ENCODE data around the gene DLG1. TPM values are rescaled to one million over a fixed set of nuclear protein-coding genes. Genes with fewer than 3 reads are reported as not detected.

Gene DLG1
- total RNA-seq, 1 donor from 2014 or later, result 60.1 TPM

GRCh38 chr3:197237897-197238296, 60.5 kb downstream of the DLG1 start:
- no peak for TF ChIP-seq CTCF (IDR thresholded peaks at IDR 0.05; ENCODE audit: borderline replicate concordance)
- Histone ChIP-seq H3K4me3 (no peak overlapping the region), H3K4me1 (no peaks in the 10 kb centered on the region), H3K27me3 (ENCODE audit: low read depth) (no peaks in the 10 kb centered on the region), H3K36me3 (peaks cover 18% of the 10 kb centered on the region), H3K27ac (replicated peaks) (no peak overlapping the region), H3K9me3 (replicated peaks) (peaks cover 45% of the 10 kb centered on the region)
- intact Hi-C loops (cut with micrococcal nuclease), result no loop called here
- no peak for DNase-seq

GRCh38 chr3:197236362-197236761, 62.0 kb downstream of the DLG1 start:
- intact Hi-C loops (cut with micrococcal nuclease), result no loop called here
- no peak overlapping the region for H3K4me3 ChIP-seq

GRCh38 chr3:197234947-197235914, 63.2 kb downstream of the DLG1 start:
- no peak for DNase-seq
- no peak overlapping the region for H3K27ac ChIP-seq (replicated peaks)
- intact Hi-C loops (cut with micrococcal nuclease), result no loop called here
- H3K9me3 ChIP-seq (replicated peaks), result peaks cover 19% of the 10 kb centered on the region
- TF ChIP-seq CTCF (IDR thresholded peaks at IDR 0.05; ENCODE audit: borderline replicate concordance), result no peak
- H3K4me1 ChIP-seq, result no peaks in the 10 kb centered on the region
- no peaks in the 10 kb centered on the region for H3K27me3 ChIP-seq (ENCODE audit: low read depth)
- no peak overlapping the region for H3K4me3 ChIP-seq
- peaks cover 8% of the 10 kb centered on the region for H3K36me3 ChIP-seq

More at GRCh38 chr3:197236362-197236761, 62.0 kb downstream of the DLG1 start:
- TF ChIP-seq CTCF (IDR thresholded peaks at IDR 0.05; ENCODE audit: borderline replicate concordance), result no peak
- Histone ChIP-seq H3K27me3 (ENCODE audit: low read depth) (no peaks in the 10 kb centered on the region), H3K36me3 (peaks cover 8% of the 10 kb centered on the region), H3K9me3 (replicated peaks) (peaks cover 30% of the 10 kb centered on the region), H3K4me1 (no peaks in the 10 kb centered on the region), H3K27ac (replicated peaks) (no peak overlapping the region)
- DNase-seq, result no peak

- peaks cover 8% of the 10 kb centered on the region for H3K36me3 ChIP-seq
- no peaks in the 10 kb centered on the region for H3K27me3 ChIP-seq (ENCODE audit: low read depth)
- TF ChIP-seq CTCF (IDR thresholded peaks at IDR 0.05; ENCODE audit: borderline replicate concordance), result no peak
- no peak overlapping the region for H3K27ac ChIP-seq (replicated peaks)
- no peak overlapping the region for H3K4me3 ChIP-seq
- intact Hi-C loops (cut with micrococcal nuclease), result no loop called here
- peaks cover 32% of the 10 kb centered on the region for H3K4me1 ChIP-seq
- H3K9me3 ChIP-seq (replicated peaks), result peaks cover 14% of the 10 kb centered on the region
- DNase-seq, result no peak
Measured at GRCh38 chr3:197231321-197231720, 67.1 kb downstream of the DLG1 start.

GRCh38 chr3:197229836-197230235, 68.6 kb downstream of the DLG1 start:
- H3K27ac ChIP-seq (replicated peaks), result no peak overlapping the region
- H3K9me3 ChIP-seq (replicated peaks), result no peaks in the 10 kb centered on the region
- intact Hi-C loops (cut with micrococcal nuclease), result no loop called here
- H3K36me3 ChIP-seq, result no peaks in the 10 kb centered on the region
- TF ChIP-seq CTCF (IDR thresholded peaks at IDR 0.05; ENCODE audit: borderline replicate concordance), result no peak
- no peaks in the 10 kb centered on the region for H3K27me3 ChIP-seq (ENCODE audit: low read depth)
- H3K4me3 ChIP-seq, result no peak overlapping the region
- DNase-seq, result no peak
- H3K4me1 ChIP-seq, result peaks cover 40% of the 10 kb centered on the region

Measured in left ventricle myocardium inferior (tissue), 1 donor.